ENCODE data around the gene CLECL1.
"Not testable (repeated sequence)": the region's sequence is repeated elsewhere in the genome, so short reads cannot be mapped to it uniquely, and the experiment has no call there.

The CLECL1 gene

GRCh38 chr12:9695150-9695549 is 37.7 kb downstream of the CLECL1 start:
- not testable (repeated sequence) for DNase-seq (ENCODE audit: low read depth)

- no peak for DNase-seq (ENCODE audit: low read depth)
Measured at GRCh38 chr12:9694241-9694640, 38.7 kb downstream of the CLECL1 start.

GRCh38 chr12:9692909-9693308 is 40.0 kb downstream of the CLECL1 start:
- DNase-seq (ENCODE audit: low read depth) = no peak

GRCh38 chr12:9687228-9687627 is 45.7 kb downstream of the CLECL1 start:
- no peak for DNase-seq (ENCODE audit: low read depth)

GRCh38 chr12:9685915-9686314 is 47.0 kb downstream of the CLECL1 start:
- no peak for DNase-seq (ENCODE audit: low read depth)

GRCh38 chr12:9685366-9685765 is 47.5 kb downstream of the CLECL1 start:
- not testable (repeated sequence) for DNase-seq (ENCODE audit: low read depth)

GRCh38 chr12:9682949-9683348 is 49.9 kb downstream of the CLECL1 start:
- not testable (repeated sequence) for DNase-seq (ENCODE audit: low read depth)

- not testable (repeated sequence) for DNase-seq (ENCODE audit: low read depth)
Measured at GRCh38 chr12:9682508-9682907, 50.4 kb downstream of the CLECL1 start.

- peak; percentile 22 for DNase-seq (ENCODE audit: low read depth)
Measured at GRCh38 chr12:9674226-9674590, 58.7 kb downstream of the CLECL1 start.

- DNase-seq (ENCODE audit: low read depth) = peak; percentile 31
Measured at GRCh38 chr12:9673404-9674225, 59.3 kb downstream of the CLECL1 start.

Measured in activated T-helper 1 cell treated with Interleukin-2 at 50 U/mL for 16 hours (primary cell).